ENCODE measurements around the gene SCAF11. TPM values are rescaled to one million over a fixed set of nuclear protein-coding genes. Genes with fewer than 3 reads are reported as not detected.

SCAF11 gene
- polyA plus RNA-seq, 6 donors from 2014 or later: 68.4 to 152 (median 120) TPM

- Mint-ChIP-seq H3K36me3 (peaks cover 9 to 14% of the 10 kb centered on the region in 2 donors), H3K27ac (peak overlapping the region in 4 of 6 donors; percentile 5 to 53 (median 29)), H3K4me3 (no peak overlapping the region)
These were observed 15.5 kb downstream of the SCAF11 start for GRCh38 chr12:45974883-45975282.

DNA sequence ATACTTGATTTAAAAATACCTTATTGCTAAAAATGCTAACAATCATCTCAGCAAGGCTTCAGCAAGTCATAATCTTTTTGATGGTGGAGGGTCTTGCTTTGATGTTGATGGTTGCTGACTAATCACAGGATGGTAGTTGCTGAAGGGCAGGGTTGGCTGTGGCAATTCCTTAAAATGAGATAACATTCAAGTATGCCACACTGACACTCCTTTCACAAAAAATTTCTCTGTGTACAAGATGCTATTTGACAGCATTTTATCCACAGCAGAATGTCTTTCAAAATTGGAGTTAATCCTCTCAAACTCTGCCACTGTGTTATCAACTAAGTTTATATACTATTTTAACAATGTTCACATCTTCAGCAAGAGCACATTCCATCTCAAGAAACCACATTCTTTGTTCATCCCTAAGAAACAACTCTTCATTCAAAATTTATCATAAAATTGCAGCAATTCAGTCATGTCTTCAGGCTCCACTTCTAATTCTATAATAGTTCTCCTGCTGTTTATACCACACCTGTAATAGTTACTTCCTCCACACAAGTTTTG lies 16.1 kb downstream of the SCAF11 start:
- Mint-ChIP-seq H3K9me3 (peaks cover 0 to 4% (median 0%) of the 10 kb centered on the region in 7 donors), H3K4me1 (peaks cover 75 to 84% (median 83%) of the 10 kb centered on the region in 3 donors), H3K4me3 (no peak overlapping the region), H3K36me3 (peaks cover 9 to 14% of the 10 kb centered on the region in 2 donors), H3K27me3 (no peaks in the 10 kb centered on the region), H3K27ac (peak overlapping the region in 2 of 6 donors; percentile 35 to 53)
- ATAC-seq (ENCODE audit: low read depth in 2 of 2): no peak
- DNase-seq: no peak

More at GRCh38 chr12:45974883-45975282, 15.5 kb downstream of the SCAF11 start:
- ATAC-seq (ENCODE audit: low read depth in 2 of 2) (no peak), DNase-seq (no peak)
- peaks cover 74 to 88% (median 87%) of the 10 kb centered on the region in 3 donors for H3K4me1 Mint-ChIP-seq
- peaks cover 0 to 4% (median 0%) of the 10 kb centered on the region in 7 donors for H3K9me3 Mint-ChIP-seq
- no peaks in the 10 kb centered on the region for H3K27me3 Mint-ChIP-seq

GRCh38 chr12:45973526-45973925 lies 16.8 kb downstream of the SCAF11 start:
- H3K36me3 Mint-ChIP-seq: peaks cover 9 to 12% of the 10 kb centered on the region in 2 donors
- peak; percentile 43 to 48 for ATAC-seq (ENCODE audit: low read depth in 2 of 2)
- peak overlapping the region; percentile 10 to 93 (median 72) for H3K27ac Mint-ChIP-seq
- H3K4me3 Mint-ChIP-seq: peak overlapping the region in 5 of 8 donors; percentile 32 to 57 (median 44)
- H3K9me3 Mint-ChIP-seq: peaks cover 0 to 4% (median 0%) of the 10 kb centered on the region in 7 donors
- H3K4me1 Mint-ChIP-seq: peaks cover 74 to 81% (median 81%) of the 10 kb centered on the region in 3 donors
- DNase-seq: peak; percentile 17
- H3K27me3 Mint-ChIP-seq: no peaks in the 10 kb centered on the region

- DNase-seq: no peak
- H3K4me3 Mint-ChIP-seq: no peak overlapping the region
- H3K9me3 Mint-ChIP-seq: peaks cover 0 to 4% (median 0%) of the 10 kb centered on the region in 7 donors
- no peak for ATAC-seq (ENCODE audit: low read depth in 2 of 2)
- peak overlapping the region in 4 of 6 donors; percentile 31 to 82 (median 38) for H3K27ac Mint-ChIP-seq
- peaks cover 3 to 9% of the 10 kb centered on the region in 2 donors for H3K36me3 Mint-ChIP-seq
- H3K4me1 Mint-ChIP-seq: peaks cover 58 to 75% (median 63%) of the 10 kb centered on the region in 3 donors
- H3K27me3 Mint-ChIP-seq: no peaks in the 10 kb centered on the region
These were observed 20.0 kb downstream of the SCAF11 start for GRCh38 chr12:45970391-45970790.

DNA sequence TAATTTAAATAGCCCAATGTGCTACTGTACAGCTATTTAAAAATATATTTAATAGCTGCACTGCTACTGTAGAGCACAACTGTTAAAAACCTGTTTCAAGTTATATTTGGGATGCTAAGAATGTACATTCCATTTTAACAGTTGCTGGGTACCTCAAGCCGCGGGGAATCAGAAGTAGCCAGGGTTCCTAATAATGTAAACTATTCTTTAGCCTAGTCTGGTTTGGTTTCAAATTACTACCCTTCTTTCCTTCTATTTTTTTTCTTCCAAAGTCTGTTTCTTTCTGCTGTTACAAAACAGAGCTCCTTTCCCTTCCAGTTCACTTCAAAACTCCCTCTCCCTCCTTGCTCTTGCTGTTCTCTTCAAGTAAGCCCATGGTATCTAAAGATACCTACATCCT lies 21.3 kb downstream of the SCAF11 start:
- H3K4me3 Mint-ChIP-seq: peak overlapping the region in 1 of 8 donors; percentile 4
- DNase-seq: no peak
- H3K4me1 Mint-ChIP-seq: peaks cover 57 to 80% (median 64%) of the 10 kb centered on the region in 3 donors
- H3K27ac Mint-ChIP-seq: peak overlapping the region in 3 of 6 donors; percentile 10 to 51 (median 44)
- H3K9me3 Mint-ChIP-seq: peaks cover 0 to 4% (median 0%) of the 10 kb centered on the region in 7 donors
- no peak for ATAC-seq (ENCODE audit: low read depth in 2 of 2)
- peaks cover 0 to 9% of the 10 kb centered on the region in 2 donors for H3K36me3 Mint-ChIP-seq
- H3K27me3 Mint-ChIP-seq: no peaks in the 10 kb centered on the region

DNA sequence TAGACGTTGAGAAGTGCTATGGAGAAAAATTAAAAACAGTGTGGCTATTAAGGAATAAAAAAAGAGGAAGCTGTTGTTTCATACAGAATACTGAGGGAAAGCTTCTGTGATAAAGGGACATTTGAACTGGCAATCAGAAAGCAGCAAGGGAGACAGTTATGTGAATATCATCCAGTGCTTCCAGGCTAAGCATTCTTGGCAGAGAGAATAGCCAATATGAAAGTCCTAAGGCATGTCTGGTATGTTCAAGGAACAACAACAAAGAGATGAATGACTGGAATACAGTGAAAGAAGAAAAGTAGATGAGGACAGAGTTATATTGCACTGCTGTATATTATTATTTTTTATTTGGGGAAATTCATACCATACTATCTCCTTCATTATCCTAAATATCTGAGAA lies 23.9 kb downstream of the SCAF11 start:
- peaks cover 12 to 25% of the 10 kb centered on the region in 2 donors for H3K36me3 Mint-ChIP-seq
- H3K4me3 Mint-ChIP-seq: peak overlapping the region in 3 of 8 donors; percentile 3 to 23 (median 17)
- ATAC-seq (ENCODE audit: low read depth in 2 of 2): no peak
- peak overlapping the region in 4 of 6 donors; percentile 51 to 72 (median 56) for H3K27ac Mint-ChIP-seq
- H3K27me3 Mint-ChIP-seq: no peaks in the 10 kb centered on the region
- DNase-seq: no peak
- peaks cover 43 to 66% (median 51%) of the 10 kb centered on the region in 3 donors for H3K4me1 Mint-ChIP-seq
- H3K9me3 Mint-ChIP-seq: peaks cover 0 to 6% (median 0%) of the 10 kb centered on the region in 7 donors

DNA sequence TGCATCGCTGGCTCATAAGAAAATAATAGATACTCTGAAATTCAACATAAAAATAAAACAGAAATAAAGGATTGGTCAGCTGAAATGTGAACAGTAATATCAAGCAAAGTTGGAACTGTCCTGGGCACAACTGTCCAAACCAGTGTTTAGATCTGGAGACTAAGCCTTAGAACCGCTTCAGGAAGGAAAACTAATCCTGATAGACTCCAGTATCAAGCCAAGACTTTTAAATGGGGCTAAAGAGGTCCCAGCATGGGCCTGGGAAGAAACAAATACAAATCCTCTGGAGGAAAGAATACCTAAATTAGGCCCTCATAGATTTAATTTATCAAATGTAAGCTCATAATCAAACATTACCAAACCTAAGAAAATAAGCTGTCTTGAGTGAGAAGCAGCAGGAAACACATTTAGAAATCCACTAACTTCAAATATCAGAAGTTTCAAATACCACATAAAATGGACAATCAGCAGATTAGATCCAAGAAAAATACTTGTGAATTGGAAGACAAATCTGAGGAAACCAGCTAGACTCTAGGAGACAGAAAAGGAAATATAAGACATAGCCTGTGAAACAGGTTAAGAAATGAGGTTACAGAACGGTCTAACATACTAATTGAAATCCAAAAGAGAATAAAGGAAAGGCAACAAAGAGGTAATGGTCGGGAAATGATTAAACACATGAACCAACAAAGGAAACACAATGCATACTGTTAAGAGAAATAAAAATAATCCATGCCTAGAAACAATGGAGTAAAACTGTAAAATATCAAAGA lies 27.6 kb downstream of the SCAF11 start:
- Mint-ChIP-seq H3K27me3 (no peaks in the 10 kb centered on the region), H3K27ac (peak overlapping the region in 3 of 6 donors; percentile 2 to 79 (median 67)), H3K4me3 (no peak overlapping the region), H3K36me3 (peaks cover 12 to 29% of the 10 kb centered on the region in 2 donors), H3K9me3 (peaks cover 0 to 6% (median 0%) of the 10 kb centered on the region in 7 donors), H3K4me1 (peaks cover 32 to 46% (median 42%) of the 10 kb centered on the region in 3 donors)
- ATAC-seq (ENCODE audit: low read depth in 2 of 2) (no peak), DNase-seq (no peak)

DNA sequence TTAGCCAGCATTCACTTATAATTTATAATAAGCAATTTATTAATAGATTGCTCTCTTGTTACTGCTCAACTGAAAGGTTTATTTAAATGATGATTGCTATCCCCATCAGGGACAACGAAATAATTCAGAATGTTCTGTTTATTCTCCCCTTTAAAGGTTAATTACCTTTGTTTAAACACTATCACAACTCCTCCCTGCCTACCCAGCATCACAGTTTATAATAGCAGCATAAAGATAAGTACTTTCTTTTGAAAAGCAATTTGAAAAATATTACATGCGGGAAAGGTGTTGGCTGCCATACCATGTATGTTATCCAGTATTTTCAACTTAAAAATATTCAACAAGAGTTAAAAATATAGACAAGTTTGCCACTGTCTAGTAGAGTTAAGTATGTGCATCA lies 30.6 kb downstream of the SCAF11 start:
- Mint-ChIP-seq H3K27me3 (no peaks in the 10 kb centered on the region), H3K36me3 (peaks cover 12 to 29% of the 10 kb centered on the region in 2 donors), H3K4me1 (peaks cover 20 to 22% (median 20%) of the 10 kb centered on the region in 3 donors), H3K4me3 (no peak overlapping the region), H3K9me3 (peaks cover 0 to 6% (median 0%) of the 10 kb centered on the region in 7 donors), H3K27ac (peak overlapping the region in 1 of 6 donors; percentile 24)
- ATAC-seq (ENCODE audit: low read depth in 2 of 2) (no peak), DNase-seq (no peak)

DNA sequence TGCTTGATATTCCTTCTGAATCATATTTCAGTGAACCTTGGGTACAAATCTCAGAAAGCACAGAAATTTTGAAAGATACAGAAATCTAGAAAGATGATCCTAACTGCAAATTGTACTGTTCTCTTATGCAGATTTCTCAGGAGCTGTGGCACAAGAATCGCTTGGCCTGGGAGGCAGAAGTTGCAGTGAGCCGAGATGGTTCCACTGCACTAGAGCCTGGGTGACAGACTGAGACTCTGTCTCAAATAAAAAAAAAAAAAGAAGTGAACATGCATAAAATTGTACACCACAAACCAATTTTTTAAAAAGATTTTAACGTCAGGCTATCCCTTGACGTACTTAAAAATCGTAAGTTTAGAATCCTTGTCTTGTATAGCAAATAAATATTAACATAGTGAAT lies 31.3 kb downstream of the SCAF11 start:
- peaks cover 0 to 6% (median 0%) of the 10 kb centered on the region in 7 donors for H3K9me3 Mint-ChIP-seq
- no peaks in the 10 kb centered on the region for H3K27me3 Mint-ChIP-seq
- DNase-seq (no peak), ATAC-seq (ENCODE audit: low read depth in 2 of 2) (no peak)
- H3K4me3 Mint-ChIP-seq: no peak overlapping the region
- H3K27ac Mint-ChIP-seq: no peak overlapping the region
- peaks cover 12 to 29% of the 10 kb centered on the region in 2 donors for H3K36me3 Mint-ChIP-seq
- peaks cover 15 to 17% (median 16%) of the 10 kb centered on the region in 3 donors for H3K4me1 Mint-ChIP-seq

GRCh38 chr12:45948546-45948945 lies 41.8 kb downstream of the SCAF11 start:
- Mint-ChIP-seq H3K27ac (peak overlapping the region in 2 of 6 donors; percentile 10 to 78), H3K9me3 (no peaks in the 10 kb centered on the region), H3K36me3 (peaks cover 10 to 32% of the 10 kb centered on the region in 2 donors), H3K4me3 (no peak overlapping the region), H3K4me1 (peaks cover 0 to 10% (median 2%) of the 10 kb centered on the region in 3 donors), H3K27me3 (no peaks in the 10 kb centered on the region)
- ATAC-seq (ENCODE audit: low read depth in 2 of 2): no peak
- DNase-seq: no peak

- no peak for DNase-seq
- ATAC-seq (ENCODE audit: low read depth in 2 of 2): no peak
- Mint-ChIP-seq H3K27me3 (no peaks in the 10 kb centered on the region), H3K4me3 (no peak overlapping the region), H3K9me3 (no peaks in the 10 kb centered on the region), H3K36me3 (peaks cover 28 to 47% of the 10 kb centered on the region in 2 donors), H3K27ac (peak overlapping the region in 1 of 6 donors; percentile 27), H3K4me1 (peaks cover 2 to 18% (median 4%) of the 10 kb centered on the region in 3 donors)
These were observed 43.9 kb downstream of the SCAF11 start for GRCh38 chr12:45946435-45946834.

GRCh38 chr12:45944771-45945170 lies 45.6 kb downstream of the SCAF11 start:
- H3K4me1 Mint-ChIP-seq: peaks cover 2 to 14% (median 6%) of the 10 kb centered on the region in 3 donors
- no peak overlapping the region for H3K4me3 Mint-ChIP-seq
- H3K27me3 Mint-ChIP-seq: no peaks in the 10 kb centered on the region
- peak overlapping the region in 1 of 6 donors; percentile 30 for H3K27ac Mint-ChIP-seq
- no peaks in the 10 kb centered on the region for H3K9me3 Mint-ChIP-seq
- DNase-seq (no peak), ATAC-seq (ENCODE audit: low read depth in 2 of 2) (no peak)
- peaks cover 31 to 57% of the 10 kb centered on the region in 2 donors for H3K36me3 Mint-ChIP-seq

- ATAC-seq (ENCODE audit: low read depth in 2 of 2) (no peak), DNase-seq (no peak)
- Mint-ChIP-seq H3K9me3 (no peaks in the 10 kb centered on the region), H3K27ac (peak overlapping the region in 1 of 6 donors; percentile 40), H3K27me3 (no peaks in the 10 kb centered on the region), H3K36me3 (peaks cover 26 to 48% of the 10 kb centered on the region in 2 donors), H3K4me3 (no peak overlapping the region), H3K4me1 (peaks cover 6 to 14% (median 7%) of the 10 kb centered on the region in 3 donors)
These were observed 50.6 kb downstream of the SCAF11 start for GRCh38 chr12:45939759-45940158.
